Erythroblast (primary cell): ENCODE results near the gene MVD.

Source experiments
- GATA1 ChIP-seq: IDR thresholded peaks from 2 replicates; pipeline ENCODE4 v1.6.1; 2011; ENCODE audit warnings: low read depth, mild to moderate bottlenecking, control low read depth, low read length, moderate library complexity
- POLR2A ChIP-seq: IDR thresholded peaks from 2 replicates; pipeline ENCODE4 v1.6.1; 2011; ENCODE audit warnings: mild to moderate bottlenecking, low read length

- TF ChIP-seq POLR2A (no peak), GATA1 (no peak)
These were observed 559 bp downstream of the MVD start for GRCh38 chr16:88662222-88662842.
